Neutrophil (primary cell): ENCODE results near the gene RAB44.
"Not testable (repeated sequence)": the region's sequence is repeated elsewhere in the genome, so short reads cannot be mapped to it uniquely, and the experiment has no call there.

Experiments
- H3K27ac ChIP-seq: fragments of 200-600 bp; sonication (generic); 2 replicates; pipeline ENCODE4 v1.5.1; 2016; ENCODE audit warnings: mild to moderate bottlenecking, moderate library complexity
- H3K27me3 ChIP-seq: fragments of 200-600 bp; sonication (generic); 2 replicates; pipeline ENCODE4 v1.6.0; 2016; ENCODE audit warnings: mild to moderate bottlenecking
- H3K36me3 ChIP-seq: fragments of 200-600 bp; sonication (generic); 2 replicates; pipeline ENCODE4 v1.5.1; 2017
- H3K4me1 ChIP-seq, 2 experiments: fragments of 200-600 bp in 1 of 2; sonication (generic) in 1 of 2; 1 replicate in 1 of 2; 2 replicates in 1 of 2; pipeline versions ENCODE4 v1.5.1 to v1.6.1; 2013 to 2016; ENCODE audit warnings: low read depth in 1 of 2, low read length in 1 of 2, mild to moderate bottlenecking in 1 of 2, moderate library complexity in 1 of 2; ENCODE audit not compliant: control insufficient read depth in 1 of 2, insufficient read depth in 1 of 2
- H3K4me3 ChIP-seq, 2 experiments: fragments of 200-600 bp in 1 of 2; sonication (generic) in 1 of 2; 1 replicate in 1 of 2; 2 replicates in 1 of 2; pipeline ENCODE4 v1.5.1; 2013 to 2016; ENCODE audit warnings: low read depth in 1 of 2, low read length in 1 of 2, mild to moderate bottlenecking in 1 of 2, moderate library complexity in 1 of 2
- H3K9me3 ChIP-seq: fragments of 200-600 bp; sonication (generic); 2 replicates; pipeline ENCODE4 v1.5.1; 2016
- CTCF ChIP-seq: fragments of 200-600 bp; sonication (generic); IDR thresholded peaks from 2 replicates; pipeline ENCODE4 v1.5.1; 2016; ENCODE audit warnings: antibody characterized with exemption

Gene RAB44

GRCh38 chr6:36697481-36697903 lies at the start of gene RAB44:
TSS of gene RAB44 (plus strand) at chr6:36697826. CDS start at chr6:36704236, 6,410 bp downstream.
- peak within 1 kb of the TSS; percentile 82 for H3K27ac ChIP-seq
- H3K4me3 ChIP-seq: peak within 1 kb of the TSS; percentile 45 to 47
- H3K36me3 ChIP-seq: no peaks in the 10 kb centered on the region
- H3K9me3 ChIP-seq: no peaks in the 10 kb centered on the region
- H3K27me3 ChIP-seq: no peaks in the 10 kb centered on the region
- no peak for TF ChIP-seq CTCF
- peaks cover 66 to 72% of the 10 kb centered on the region in 2 experiments for H3K4me1 ChIP-seq

- no peak overlapping the region for H3K27ac ChIP-seq
- no peaks in the 10 kb centered on the region for H3K9me3 ChIP-seq
- no peak overlapping the region for H3K4me3 ChIP-seq
- no peaks in the 10 kb centered on the region for H3K27me3 ChIP-seq
- no peaks in the 10 kb centered on the region for H3K36me3 ChIP-seq
- no peak for TF ChIP-seq CTCF
- peaks cover 11 to 14% of the 10 kb centered on the region in 2 experiments for H3K4me1 ChIP-seq
These were observed 48.5 kb upstream of the RAB44 start for GRCh38 chr6:36649086-36649485.

- Histone ChIP-seq H3K4me1 (peaks cover 8 to 10% of the 10 kb centered on the region in 2 experiments), H3K4me3 (no peak overlapping the region), H3K9me3 (no peaks in the 10 kb centered on the region), H3K27ac (no peak overlapping the region), H3K36me3 (no peaks in the 10 kb centered on the region), H3K27me3 (peaks cover under 1% of the 10 kb centered on the region)
- no peak for TF ChIP-seq CTCF
These were observed 47.7 kb upstream of the RAB44 start for GRCh38 chr6:36649701-36650484.

- Histone ChIP-seq H3K36me3 (no peaks in the 10 kb centered on the region), H3K27me3 (peaks cover 9% of the 10 kb centered on the region), H3K27ac (no peak overlapping the region), H3K9me3 (no peaks in the 10 kb centered on the region), H3K4me1 (peaks cover 5 to 6% of the 10 kb centered on the region in 2 experiments), H3K4me3 (no peak overlapping the region)
- no peak for TF ChIP-seq CTCF
These were observed 46.7 kb upstream of the RAB44 start for GRCh38 chr6:36650848-36651478.

- Histone ChIP-seq H3K36me3 (no peaks in the 10 kb centered on the region), H3K4me1 (peaks cover 5 to 6% of the 10 kb centered on the region in 2 experiments), H3K27me3 (peaks cover 14% of the 10 kb centered on the region), H3K9me3 (no peaks in the 10 kb centered on the region), H3K27ac (no peak overlapping the region), H3K4me3 (no peak overlapping the region)
- TF ChIP-seq CTCF: no peak
These were observed 45.8 kb upstream of the RAB44 start for GRCh38 chr6:36651659-36652379.

- not testable (repeated sequence) for H3K36me3 ChIP-seq, H3K27ac ChIP-seq, H3K9me3 ChIP-seq, H3K4me3 ChIP-seq, H3K4me1 ChIP-seq
- H3K27me3 ChIP-seq: peaks cover 41% of the 10 kb centered on the region
These were observed 43.2 kb upstream of the RAB44 start for GRCh38 chr6:36654469-36654868.
